ENCODE data around the gene KCTD1.

KCTD1 gene

GRCh38 chr18:26459340-26459739, 89.0 kb downstream of the KCTD1 start:
- no peak for DNase-seq
- no peak for TF ChIP-seq GATA1 (IDR thresholded peaks at IDR 0.05; ENCODE audit: low read depth, low read length)
- no peak for TF ChIP-seq POLR2A (IDR thresholded peaks at IDR 0.05; ENCODE audit: low read length)

DNA sequence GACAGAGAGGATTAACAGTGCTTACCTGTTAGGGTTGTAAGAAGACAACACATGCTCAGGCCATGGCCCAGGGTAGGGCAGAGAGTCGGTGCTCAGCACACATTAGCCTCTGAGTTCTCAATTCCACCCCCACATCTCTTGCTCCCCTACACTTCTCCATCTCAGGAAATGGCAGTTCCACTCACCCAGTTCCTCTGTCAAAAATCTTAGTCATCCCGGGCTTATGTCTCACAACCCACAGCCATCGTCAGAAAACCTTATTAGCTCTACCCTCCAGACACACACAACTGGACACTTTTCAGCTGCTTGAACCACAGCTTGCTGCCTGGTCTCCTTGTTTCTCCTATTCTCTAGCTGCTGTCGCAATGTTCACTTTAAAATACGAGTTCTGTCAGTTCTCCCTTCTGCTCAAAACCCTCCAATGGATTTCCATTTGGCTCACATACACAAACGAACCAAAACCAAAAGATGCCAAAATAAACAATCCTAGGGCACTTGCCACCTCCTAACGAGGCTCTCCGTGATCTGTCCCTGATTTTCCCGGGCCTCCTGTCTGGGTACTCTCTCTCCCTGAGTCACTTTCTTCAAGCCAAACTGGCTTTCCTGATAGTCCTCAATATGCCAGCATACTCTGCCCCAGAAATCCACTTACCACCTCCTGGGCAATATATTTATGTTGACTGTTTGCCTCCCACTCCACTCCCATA, 89.7 kb downstream of the KCTD1 start:
- TF ChIP-seq GATA1 (IDR thresholded peaks at IDR 0.05; ENCODE audit: low read depth, low read length) (no peak), POLR2A (IDR thresholded peaks at IDR 0.05; ENCODE audit: low read length) (no peak)
- no peak for DNase-seq

- DNase-seq: no peak
- TF ChIP-seq GATA1 (IDR thresholded peaks at IDR 0.05; ENCODE audit: low read depth, low read length): no peak
- TF ChIP-seq POLR2A (IDR thresholded peaks at IDR 0.05; ENCODE audit: low read length): no peak
These were observed 90.6 kb downstream of the KCTD1 start for GRCh38 chr18:26457611-26458353.

DNA sequence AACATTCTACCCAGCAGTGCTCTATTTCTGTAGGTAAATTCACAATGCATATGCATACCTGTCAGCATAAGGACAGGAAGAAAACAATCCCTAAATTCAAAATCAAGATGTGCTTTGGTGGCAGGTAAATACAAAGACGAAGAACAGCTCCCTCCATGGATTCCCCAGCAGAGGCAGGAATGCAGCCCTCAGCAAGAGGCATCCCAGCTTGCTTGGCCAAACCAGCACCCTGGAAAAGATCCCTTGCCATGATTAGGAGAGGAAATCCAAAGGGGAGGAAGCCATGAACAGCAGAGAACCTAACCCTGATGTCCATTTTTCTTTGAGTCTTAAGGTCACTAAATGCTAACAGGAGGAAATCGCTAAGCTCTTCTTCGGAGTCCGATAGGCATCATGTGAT, 91.2 kb downstream of the KCTD1 start:
- TF ChIP-seq GATA1 (IDR thresholded peaks at IDR 0.05; ENCODE audit: low read depth, low read length) (no peak), POLR2A (IDR thresholded peaks at IDR 0.05; ENCODE audit: low read length) (no peak)

DNA sequence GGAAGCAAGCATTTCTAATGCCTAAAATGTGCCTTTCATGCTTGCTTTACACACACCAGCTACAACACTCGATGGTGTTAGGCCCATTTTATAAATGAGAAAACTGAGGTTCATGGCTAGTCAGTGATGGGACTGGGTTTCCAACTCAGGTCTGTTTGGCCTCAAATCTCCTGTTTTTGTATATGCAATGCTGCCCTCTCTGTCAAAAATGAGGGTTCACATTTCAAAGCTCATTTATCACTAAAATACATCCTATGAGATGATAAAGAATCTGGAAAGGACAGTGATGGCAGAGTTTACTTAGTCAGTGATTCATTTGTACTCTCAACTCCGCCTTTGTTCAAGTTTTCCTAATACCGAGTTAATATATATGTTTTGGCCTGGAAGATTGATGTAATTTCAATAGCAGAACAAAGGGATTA, 92.3 kb downstream of the KCTD1 start:
- no peak for TF ChIP-seq GATA1 (IDR thresholded peaks at IDR 0.05; ENCODE audit: low read depth, low read length)
- DNase-seq: no peak

More for the DNA sequence above, 91.2 kb downstream of the KCTD1 start:
- no peak for DNase-seq

DNA sequence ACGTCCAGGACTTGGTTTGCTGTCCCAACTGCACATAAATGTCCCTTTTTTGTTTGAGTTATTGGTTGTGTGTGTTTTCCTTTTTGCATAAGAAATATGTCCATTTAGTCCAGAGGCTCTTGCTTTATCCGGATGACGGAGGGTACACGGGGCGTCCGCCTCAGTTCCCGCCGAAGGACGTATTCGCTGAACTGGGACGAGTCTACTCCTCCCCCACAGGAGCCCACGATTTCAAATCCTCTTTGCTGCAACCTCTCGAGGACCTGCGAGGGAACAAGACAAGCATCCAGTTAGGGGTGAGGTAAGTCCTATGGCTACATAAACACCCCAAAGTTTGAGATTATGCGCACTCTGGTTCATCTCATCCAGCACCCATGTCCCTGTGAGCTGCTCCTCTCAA, 92.7 kb downstream of the KCTD1 start:
- TF ChIP-seq GATA1 (IDR thresholded peaks at IDR 0.05; ENCODE audit: low read depth, low read length) (no peak), POLR2A (IDR thresholded peaks at IDR 0.05; ENCODE audit: low read length) (no peak)
- DNase-seq: no peak

- TF ChIP-seq GATA1 (IDR thresholded peaks at IDR 0.05; ENCODE audit: low read depth, low read length) (no peak), POLR2A (IDR thresholded peaks at IDR 0.05; ENCODE audit: low read length) (no peak)
- DNase-seq: no peak
These were observed 93.7 kb downstream of the KCTD1 start for GRCh38 chr18:26454616-26455015.

DNA sequence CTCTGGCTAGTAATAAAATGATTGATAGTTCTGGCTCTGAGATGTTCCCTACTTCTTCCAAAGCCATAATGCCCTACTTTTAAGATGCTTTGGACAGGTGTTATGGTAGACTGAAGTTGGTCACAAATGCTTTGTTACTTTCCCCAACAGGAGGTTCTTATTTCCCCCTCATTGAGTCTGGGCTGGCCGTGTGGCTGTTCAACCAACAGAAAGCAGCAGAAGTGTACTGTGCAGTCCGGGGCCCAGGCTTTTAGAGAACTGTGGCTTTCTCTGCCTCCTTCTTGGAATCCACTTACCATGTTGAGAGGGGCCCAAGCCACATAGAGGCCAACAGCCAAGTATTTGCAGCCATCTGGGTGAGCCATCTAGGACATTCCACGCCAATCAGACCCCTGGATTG, 94.2 kb downstream of the KCTD1 start:
- TF ChIP-seq GATA1 (IDR thresholded peaks at IDR 0.05; ENCODE audit: low read depth, low read length) (no peak), POLR2A (IDR thresholded peaks at IDR 0.05; ENCODE audit: low read length) (no peak)
- no peak for DNase-seq

DNA sequence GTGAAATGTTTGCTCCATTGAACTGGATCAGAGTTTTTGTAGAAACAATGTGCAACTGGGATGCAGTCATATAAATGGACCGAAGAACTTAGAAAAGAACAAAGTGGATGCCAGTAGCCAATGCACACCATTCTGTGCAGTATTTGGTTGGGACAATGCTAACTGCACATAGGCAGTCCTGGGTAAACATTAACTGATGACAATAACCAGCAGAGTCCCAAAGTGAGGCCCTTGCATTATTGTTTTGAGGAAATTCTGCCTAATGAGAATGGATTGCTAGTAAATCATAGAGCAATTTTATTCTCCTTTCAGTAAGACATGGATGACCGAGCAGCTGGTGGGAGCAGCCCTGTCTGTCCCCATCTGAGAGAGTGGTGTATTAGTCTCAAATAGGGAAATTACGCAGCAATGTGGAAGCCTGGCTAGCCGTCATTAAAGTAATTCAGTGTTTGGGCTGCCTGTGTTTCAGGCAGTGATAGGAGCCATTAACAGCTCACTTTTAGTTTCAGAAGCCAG, 94.9 kb downstream of the KCTD1 start:
- DNase-seq: no peak

GRCh38 chr18:26450989-26451682, 97.2 kb downstream of the KCTD1 start:
- no peak for DNase-seq
- TF ChIP-seq GATA1 (IDR thresholded peaks at IDR 0.05; ENCODE audit: low read depth, low read length): no peak
- no peak for TF ChIP-seq POLR2A (IDR thresholded peaks at IDR 0.05; ENCODE audit: low read length)

More for the DNA sequence above, 94.9 kb downstream of the KCTD1 start:
- TF ChIP-seq POLR2A (IDR thresholded peaks at IDR 0.05; ENCODE audit: low read length): no peak
- no peak for TF ChIP-seq GATA1 (IDR thresholded peaks at IDR 0.05; ENCODE audit: low read depth, low read length)

DNA sequence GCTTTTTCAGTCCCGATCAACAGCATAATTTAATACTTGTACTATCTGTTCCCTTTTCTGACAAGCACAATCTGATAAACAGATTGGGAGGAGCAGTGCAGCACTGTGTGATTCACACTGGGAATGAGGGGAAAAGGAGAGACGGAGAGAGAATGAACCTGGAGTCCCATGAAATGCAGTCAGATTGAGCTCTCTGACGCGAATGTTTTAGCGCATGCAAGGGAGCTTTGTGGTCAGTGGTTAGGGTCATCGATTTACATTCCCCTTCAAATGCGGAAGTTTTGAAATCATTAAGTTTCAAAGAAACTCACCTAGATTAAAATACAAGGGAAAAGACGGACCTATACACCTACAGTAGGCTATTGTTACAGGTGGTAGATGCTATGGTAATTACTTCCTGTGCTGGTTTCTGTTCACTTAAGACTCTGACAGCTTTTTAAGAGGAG, 99.6 kb downstream of the KCTD1 start:
- TF ChIP-seq POLR2A (IDR thresholded peaks at IDR 0.05; ENCODE audit: low read length): no peak
- TF ChIP-seq GATA1 (IDR thresholded peaks at IDR 0.05; ENCODE audit: low read depth, low read length): no peak
- DNase-seq: no peak

GRCh38 chr18:26443853-26444252, 104.5 kb downstream of the KCTD1 start:
- TF ChIP-seq POLR2A (IDR thresholded peaks at IDR 0.05; ENCODE audit: low read length) (no peak), GATA1 (IDR thresholded peaks at IDR 0.05; ENCODE audit: low read depth, low read length) (no peak)
- DNase-seq: no peak

DNA sequence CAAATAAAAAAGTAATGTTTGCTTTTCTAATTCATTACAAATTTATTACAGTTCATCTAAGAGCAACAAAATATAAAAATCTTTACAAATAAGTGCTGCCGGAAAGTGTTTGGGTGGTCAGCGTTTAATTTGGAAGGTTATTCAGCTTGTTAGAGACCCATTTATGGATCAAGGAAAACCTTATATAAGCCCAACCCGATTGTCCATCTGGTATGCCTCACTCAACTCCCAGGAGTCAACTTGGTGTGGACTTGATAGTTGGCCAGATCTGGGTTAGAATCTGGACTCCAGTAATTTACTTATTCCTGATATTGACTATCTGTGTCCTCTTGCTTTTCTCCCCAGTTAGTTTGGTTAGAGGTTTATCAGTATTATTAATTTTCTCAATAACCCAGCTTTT, 106.2 kb downstream of the KCTD1 start:
- TF ChIP-seq GATA1 (IDR thresholded peaks at IDR 0.05; ENCODE audit: low read depth, low read length) (no peak), POLR2A (IDR thresholded peaks at IDR 0.05; ENCODE audit: low read length) (no peak)
- no peak for DNase-seq

GRCh38 chr18:26440644-26441043, 107.7 kb downstream of the KCTD1 start:
- no peak for DNase-seq

More at GRCh38 chr18:26440644-26441043, 107.7 kb downstream of the KCTD1 start:
- TF ChIP-seq POLR2A (IDR thresholded peaks at IDR 0.05; ENCODE audit: low read length) (no peak), GATA1 (IDR thresholded peaks at IDR 0.05; ENCODE audit: low read depth, low read length) (no peak)

Data from erythroblast (primary cell).